Endodermal cell (in vitro differentiated cells): ENCODE data around the gene DOK6. TPM values are rescaled to one million over a fixed set of nuclear protein-coding genes. Genes with fewer than 3 reads are reported as not detected.

Experiments used
- DNase-seq: peaks from one replicate; pipeline ENCODE4 v3.0.0-alpha.2; 2017
- H3K27ac ChIP-seq: 2 replicates; pipeline ENCODE4 v1.5.1; 2013; ENCODE audit warnings: mild to moderate bottlenecking, low read depth, low read length, moderate library complexity
- H3K27me3 ChIP-seq: 2 replicates; pipeline ENCODE4 v1.6.1; 2013; ENCODE audit warnings: mild to moderate bottlenecking, low read length, moderate library complexity; ENCODE audit not compliant: insufficient read depth, control insufficient read depth, poor library complexity, severe bottlenecking
- H3K36me3 ChIP-seq: 2 replicates; pipeline ENCODE4 v1.7.0; 2013; ENCODE audit warnings: mild to moderate bottlenecking, low read length, moderate library complexity; ENCODE audit not compliant: control insufficient read depth, insufficient read depth
- H3K4me1 ChIP-seq: one replicate; pipeline ENCODE4 v1.7.0; 2013; ENCODE audit warnings: low read length; ENCODE audit not compliant: control insufficient read depth, insufficient read depth
- H3K4me3 ChIP-seq: 2 replicates; pipeline ENCODE4 v1.5.1; 2013; ENCODE audit warnings: mild to moderate bottlenecking, low read length, moderate library complexity
- H3K9ac ChIP-seq: 2 replicates; pipeline ENCODE4 v1.6.1; 2013; ENCODE audit warnings: mild to moderate bottlenecking, low read length, moderate library complexity; ENCODE audit not compliant: poor library complexity, severe bottlenecking; ENCODE audit errors: extremely low read depth
- H3K9me3 ChIP-seq: 2 replicates; pipeline ENCODE4 v1.6.1; 2013; ENCODE audit warnings: mild to moderate bottlenecking, low read length, moderate library complexity; ENCODE audit not compliant: control insufficient read depth
- H3K27ac Mint-ChIP-seq: 2 replicates; pipeline ENCODE4 v1.8.0; 2020; ENCODE audit warnings: mixed read lengths
- H3K27me3 Mint-ChIP-seq: 2 replicates; pipeline ENCODE4 v1.8.0; 2021; ENCODE audit warnings: mild to moderate bottlenecking, mixed read lengths; ENCODE audit not compliant: insufficient read depth
- H3K36me3 Mint-ChIP-seq: 2 replicates; pipeline ENCODE4 v1.8.0; 2020; ENCODE audit warnings: low read depth, mixed read lengths
- H3K4me1 Mint-ChIP-seq: 2 replicates; pipeline ENCODE4 v1.8.0; 2020; ENCODE audit warnings: mixed read lengths
- H3K4me3 Mint-ChIP-seq: 2 replicates; pipeline ENCODE4 v1.8.0; 2020; ENCODE audit warnings: mild to moderate bottlenecking, moderate library complexity, mixed read lengths
- H3K9me3 Mint-ChIP-seq: 2 replicates; pipeline ENCODE4 v1.8.0; 2020; ENCODE audit warnings: mild to moderate bottlenecking, mixed read lengths
- CTCF ChIP-seq: fragments of 200-600 bp; sonication (generic); conservative IDR thresholded peaks from 2 replicates; pipeline ENCODE4 v1.5.0; 2021; ENCODE audit warnings: antibody characterized with exemption, mild to moderate bottlenecking
- WGBS, 2 experiments: methylation state at CpG; one replicate each; pipeline versions ENCODE4 v1.1.5 to v1.1.7; 2013; ENCODE audit warnings: missing lambda C conversion rate in 2 of 2, mixed read lengths in 1 of 2; ENCODE audit not compliant: insufficient coverage in 1 of 2, insufficient read length in 1 of 2; 5-methylcytosine and 5-hydroxymethylcytosine counted together
- total RNA-seq, 2 donors: library from RNA; stranded (reverse); fragmentation: NEBNext Ultra II Directional in 1 of 2; extraction: Animal tissue kit (Norgen Biotek cat#: 25700) in 1 of 2; gene quantifications; 2 replicates in 1 of 2; 3 replicates in 1 of 2; pipeline ENCODE4 v1.2.1, GENCODE V29; 2021

The DOK6 gene
- total RNA-seq, 2 donors from 2014 or later, result 5.7 to 5.9 TPM

GRCh38 chr18:69383186-69383585, 17.5 kb upstream of the DOK6 start:
- 54 to 60% methylated on average over 3 of the region's 3 CpGs for WGBS, 2 experiments
- H3K4me3 ChIP-seq, result no peak overlapping the region
- no peaks in the 10 kb centered on the region for H3K4me1 Mint-ChIP-seq
- H3K4me1 ChIP-seq, result no peaks in the 10 kb centered on the region
- H3K9ac ChIP-seq, result no peak overlapping the region
- H3K36me3 ChIP-seq, result no peaks in the 10 kb centered on the region
- no peak overlapping the region for H3K27ac ChIP-seq
- no peak for TF ChIP-seq CTCF
- no peaks in the 10 kb centered on the region for H3K9me3 ChIP-seq
- H3K27me3 ChIP-seq, result no peaks in the 10 kb centered on the region
- H3K4me3 Mint-ChIP-seq, result no peak overlapping the region
- no peaks in the 10 kb centered on the region for H3K27me3 Mint-ChIP-seq
- H3K27ac Mint-ChIP-seq, result no peak overlapping the region
- H3K9me3 Mint-ChIP-seq, result no peaks in the 10 kb centered on the region
- no peaks in the 10 kb centered on the region for H3K36me3 Mint-ChIP-seq
- DNase-seq, result no peak

GRCh38 chr18:69387186-69387585, 13.5 kb upstream of the DOK6 start:
- 0 to 64% methylated on average over 1 to 2 of the region's 2 CpGs for WGBS, 2 experiments

GRCh38 chr18:69388222-69388621, 12.5 kb upstream of the DOK6 start:
- H3K4me1 ChIP-seq, result no peaks in the 10 kb centered on the region
- H3K4me3 ChIP-seq, result no peak overlapping the region
- WGBS, 2 experiments, result 100% methylated on average over 1 of the region's 1 CpG; no CpG with 5 or more reads in 1 of the 2 experiments
- no peak overlapping the region for H3K9ac ChIP-seq
- no peaks in the 10 kb centered on the region for H3K27me3 ChIP-seq
- Mint-ChIP-seq H3K4me1 (no peaks in the 10 kb centered on the region), H3K36me3 (no peaks in the 10 kb centered on the region), H3K27me3 (no peaks in the 10 kb centered on the region), H3K9me3 (no peaks in the 10 kb centered on the region), H3K4me3 (no peak overlapping the region), H3K27ac (no peak overlapping the region)
- no peaks in the 10 kb centered on the region for H3K36me3 ChIP-seq
- no peak for TF ChIP-seq CTCF
- DNase-seq, result no peak
- H3K27ac ChIP-seq, result no peak overlapping the region
- H3K9me3 ChIP-seq, result no peaks in the 10 kb centered on the region

More at GRCh38 chr18:69387186-69387585, 13.5 kb upstream of the DOK6 start:
- no peak overlapping the region for H3K4me3 ChIP-seq
- no peaks in the 10 kb centered on the region for H3K9me3 ChIP-seq
- H3K4me1 ChIP-seq, result no peaks in the 10 kb centered on the region
- Mint-ChIP-seq H3K4me1 (no peaks in the 10 kb centered on the region), H3K4me3 (no peak overlapping the region), H3K27ac (no peak overlapping the region), H3K9me3 (no peaks in the 10 kb centered on the region), H3K27me3 (no peaks in the 10 kb centered on the region), H3K36me3 (no peaks in the 10 kb centered on the region)
- H3K36me3 ChIP-seq, result no peaks in the 10 kb centered on the region
- DNase-seq, result no peak
- no peak for TF ChIP-seq CTCF
- H3K9ac ChIP-seq, result no peak overlapping the region
- no peak overlapping the region for H3K27ac ChIP-seq
- no peaks in the 10 kb centered on the region for H3K27me3 ChIP-seq
